Measurements from ENCODE around the gene ENTPD8. TPM values are rescaled to one million over a fixed set of nuclear protein-coding genes. Genes with fewer than 3 reads are reported as not detected.

Gene ENTPD8
- total RNA-seq, 3 donors from 2014 or later: 36.7 to 127 (median 74.8) TPM

DNA sequence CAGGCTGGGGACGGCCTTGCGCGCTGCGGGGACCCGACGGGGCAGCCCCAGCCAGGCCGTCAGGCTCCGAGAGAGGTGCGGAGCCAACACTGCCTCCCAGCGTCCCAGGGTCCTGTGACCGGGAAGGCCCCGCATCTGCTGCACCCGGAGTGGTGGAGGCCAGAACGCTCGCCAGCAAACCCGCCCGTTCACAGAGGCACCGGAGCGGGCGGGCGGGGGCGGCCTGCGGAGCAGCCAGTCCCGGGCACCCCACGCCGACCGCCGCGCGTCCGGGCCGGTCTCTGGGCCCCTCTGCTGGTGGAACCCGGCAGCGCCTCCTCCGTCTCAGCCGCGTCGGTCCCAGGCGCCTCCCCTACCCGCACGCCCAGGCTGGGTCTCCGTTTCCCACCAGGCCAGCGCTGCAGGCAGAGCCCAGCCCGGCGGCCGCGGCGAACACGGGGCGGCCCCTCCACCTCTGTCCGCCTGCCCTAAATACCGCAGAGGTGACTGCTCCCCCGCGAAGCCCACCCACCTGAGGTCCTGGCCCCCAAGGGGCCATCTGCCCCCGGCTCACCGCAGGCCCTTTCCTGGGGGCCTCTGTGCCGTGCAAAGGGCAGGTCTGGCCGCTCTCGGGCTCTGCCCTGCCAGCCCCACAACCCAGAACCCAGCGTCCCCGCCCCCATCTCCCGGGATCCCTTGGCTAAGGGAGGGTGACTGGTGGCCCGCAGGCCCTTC is 34.1 kb downstream of the ENTPD8 start:
- TF ChIP-seq, protein P1, sequence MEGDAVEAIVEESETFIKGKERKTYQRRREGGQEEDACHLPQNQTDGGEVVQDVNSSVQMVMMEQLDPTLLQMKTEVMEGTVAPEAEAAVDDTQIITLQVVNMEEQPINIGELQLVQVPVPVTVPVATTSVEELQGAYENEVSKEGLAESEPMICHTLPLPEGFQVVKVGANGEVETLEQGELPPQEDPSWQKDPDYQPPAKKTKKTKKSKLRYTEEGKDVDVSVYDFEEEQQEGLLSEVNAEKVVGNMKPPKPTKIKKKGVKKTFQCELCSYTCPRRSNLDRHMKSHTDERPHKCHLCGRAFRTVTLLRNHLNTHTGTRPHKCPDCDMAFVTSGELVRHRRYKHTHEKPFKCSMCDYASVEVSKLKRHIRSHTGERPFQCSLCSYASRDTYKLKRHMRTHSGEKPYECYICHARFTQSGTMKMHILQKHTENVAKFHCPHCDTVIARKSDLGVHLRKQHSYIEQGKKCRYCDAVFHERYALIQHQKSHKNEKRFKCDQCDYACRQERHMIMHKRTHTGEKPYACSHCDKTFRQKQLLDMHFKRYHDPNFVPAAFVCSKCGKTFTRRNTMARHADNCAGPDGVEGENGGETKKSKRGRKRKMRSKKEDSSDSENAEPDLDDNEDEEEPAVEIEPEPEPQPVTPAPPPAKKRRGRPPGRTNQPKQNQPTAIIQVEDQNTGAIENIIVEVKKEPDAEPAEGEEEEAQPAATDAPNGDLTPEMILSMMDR (IDR thresholded peaks at IDR 0.05): peak; percentile 89
- Histone ChIP-seq H3K9me3 (no peaks in the 10 kb centered on the region), H3K4me3 (no peak overlapping the region), H3K4me1 (ENCODE audit: low read depth) (peaks cover 26% of the 10 kb centered on the region), H3K36me3 (ENCODE audit: low read depth) (no peaks in the 10 kb centered on the region)
- peak; percentile 79 to 88 (median 79) for DNase-seq
- intact Hi-C loops (cut with DNase I, micrococcal nuclease): loop anchor here in 1 of 2 donors (5.0 kb wide), 1 partner anchor 115 kb away; no protein-coding TSS in a partner anchor
- ATAC-seq: peak; percentile 93

DNA sequence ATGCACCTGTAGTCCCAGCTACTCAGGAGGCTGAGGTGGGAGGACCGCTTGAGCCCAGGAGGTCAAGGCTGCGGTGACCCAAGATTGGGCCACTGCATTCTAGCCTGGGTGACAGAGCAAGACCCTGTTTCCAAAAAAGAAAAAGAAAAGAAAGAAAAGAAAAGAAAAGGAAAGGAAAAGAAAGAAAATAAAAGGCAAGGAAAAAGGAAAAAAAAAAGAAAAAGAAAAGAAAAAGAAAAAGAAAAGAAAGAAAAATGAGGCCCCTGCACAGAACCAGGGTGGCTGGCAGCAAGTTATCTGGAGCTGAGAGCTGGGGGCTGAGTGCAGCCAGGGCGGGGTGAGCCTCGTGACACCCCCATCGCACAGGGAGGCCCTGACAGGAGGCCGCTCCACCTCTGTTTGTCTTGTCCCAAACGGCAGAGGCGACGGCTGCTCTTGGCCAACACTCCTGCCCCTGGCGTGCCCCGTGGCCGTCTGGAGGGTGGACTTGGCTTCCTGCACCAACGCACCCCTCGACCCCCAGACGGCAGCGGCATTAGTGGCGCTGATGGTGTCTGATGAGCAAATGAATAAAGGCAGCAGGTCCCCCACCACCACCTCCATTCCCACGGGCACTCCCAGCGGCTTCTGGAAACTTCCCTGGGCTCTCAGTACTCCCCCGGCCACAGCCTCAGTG is 34.9 kb downstream of the ENTPD8 start:
- peak in 2 of 3 donors; percentile 67 to 69 for DNase-seq
- Histone ChIP-seq H3K4me1 (ENCODE audit: low read depth) (peaks cover 22% of the 10 kb centered on the region), H3K4me3 (no peak overlapping the region), H3K9me3 (no peaks in the 10 kb centered on the region), H3K36me3 (ENCODE audit: low read depth) (no peaks in the 10 kb centered on the region)
- ATAC-seq: peak; percentile 67
- intact Hi-C loops (cut with DNase I, micrococcal nuclease): loop anchor here in 1 of 2 donors (5.0 kb wide), 1 partner anchor 114 kb away; no protein-coding TSS in a partner anchor
- TF ChIP-seq, protein P1 (IDR thresholded peaks at IDR 0.05): no peak

DNA sequence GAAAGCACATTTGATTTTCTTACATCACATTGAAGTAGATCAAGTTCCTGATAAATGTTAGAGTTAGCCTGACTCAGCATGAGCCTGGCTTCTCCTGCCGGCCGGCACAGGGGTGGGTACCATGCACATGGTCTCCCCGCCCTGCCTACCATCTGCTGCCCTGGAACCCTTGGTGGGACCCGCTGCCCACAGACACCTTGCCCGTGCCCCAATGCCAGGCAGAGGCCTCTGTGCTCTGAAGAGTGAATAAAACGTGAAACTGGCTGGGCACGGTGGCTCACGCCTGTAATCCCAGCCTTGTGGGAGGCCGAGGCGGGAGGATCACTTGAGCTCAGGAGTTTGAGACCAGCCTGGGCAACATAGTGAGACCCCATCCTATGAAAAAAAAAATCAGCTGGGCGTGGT is 35.5 kb downstream of the ENTPD8 start:
- TF ChIP-seq, protein P1 (IDR thresholded peaks at IDR 0.05): no peak
- no peak for DNase-seq
- no peaks in the 10 kb centered on the region for H3K9me3 ChIP-seq
- no peaks in the 10 kb centered on the region for H3K36me3 ChIP-seq (ENCODE audit: low read depth)
- peaks cover 17% of the 10 kb centered on the region for H3K4me1 ChIP-seq (ENCODE audit: low read depth)
- ATAC-seq: no peak
- intact Hi-C loops (cut with DNase I, micrococcal nuclease): loop anchor here in 1 of 2 donors (5.0 kb wide), 1 partner anchor 113 kb away; no protein-coding TSS in a partner anchor
- no peak overlapping the region for H3K4me3 ChIP-seq

DNA sequence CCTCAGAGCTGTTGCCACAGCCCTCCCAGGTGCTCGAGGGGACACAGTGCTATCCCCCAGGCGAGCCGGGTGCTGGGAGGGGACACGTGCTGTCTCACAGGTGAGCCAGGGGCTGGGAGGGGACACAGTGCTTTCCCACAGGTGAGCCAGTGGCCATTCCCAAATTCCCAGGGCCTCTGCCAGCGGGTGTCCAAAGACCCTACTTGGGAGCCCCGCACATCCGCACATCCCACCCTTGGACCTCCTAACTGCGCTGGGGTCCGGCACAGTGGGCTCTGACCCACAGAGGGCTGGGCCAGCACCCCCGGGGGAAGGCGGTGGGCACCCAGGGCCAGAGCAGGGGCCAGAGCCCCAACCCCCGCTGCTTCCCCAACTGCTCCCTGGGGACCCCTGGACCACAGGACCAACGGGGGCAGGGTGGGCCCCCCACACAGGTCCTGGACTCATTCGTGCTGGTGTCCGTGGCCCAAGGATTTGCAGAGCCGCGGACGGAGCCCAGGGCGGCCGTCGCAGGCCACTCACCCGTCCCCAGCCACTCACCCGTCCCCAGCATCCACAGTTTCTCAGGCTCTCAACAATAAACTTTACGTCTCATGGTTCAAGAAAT is 36.1 kb downstream of the ENTPD8 start:
- intact Hi-C loops (cut with DNase I, micrococcal nuclease): loop anchor here in 1 of 2 donors (5.0 kb wide), 1 partner anchor 113 kb away; no protein-coding TSS in a partner anchor
- Histone ChIP-seq H3K9me3 (no peaks in the 10 kb centered on the region), H3K36me3 (ENCODE audit: low read depth) (no peaks in the 10 kb centered on the region), H3K4me3 (no peak overlapping the region), H3K4me1 (ENCODE audit: low read depth) (peaks cover 20% of the 10 kb centered on the region)
- no peak for ATAC-seq
- DNase-seq: peak in 1 of 3 donors; percentile 40
- TF ChIP-seq, protein P1 (IDR thresholded peaks at IDR 0.05): no peak

DNA sequence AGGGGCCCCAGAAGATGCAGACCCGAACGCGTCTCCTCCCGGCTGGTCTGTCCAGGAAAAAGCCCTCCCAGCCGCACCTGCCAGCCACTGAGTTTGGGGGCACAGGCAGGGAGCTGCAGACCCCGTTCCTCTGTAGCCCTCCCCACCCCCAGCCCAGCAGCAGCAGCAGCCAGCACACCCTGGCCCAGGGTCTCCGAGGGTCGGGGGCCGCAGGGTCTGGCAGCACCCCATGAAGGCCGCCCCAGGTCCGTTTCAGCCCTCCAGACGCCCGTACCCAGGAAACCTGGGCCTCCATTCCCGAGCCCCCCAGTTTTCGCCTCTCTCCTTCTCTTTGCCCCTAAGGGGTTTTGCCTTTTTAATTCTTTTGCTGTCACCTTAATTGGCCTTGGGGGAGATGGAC is 37.9 kb downstream of the ENTPD8 start:
- ATAC-seq (no peak), DNase-seq (peak in 1 of 3 donors; percentile 33)
- Histone ChIP-seq H3K4me1 (ENCODE audit: low read depth) (peaks cover 29% of the 10 kb centered on the region), H3K4me3 (no peak overlapping the region), H3K9me3 (no peaks in the 10 kb centered on the region), H3K36me3 (ENCODE audit: low read depth) (no peaks in the 10 kb centered on the region)
- intact Hi-C loops (cut with DNase I, micrococcal nuclease): no loop called here
- TF ChIP-seq, protein P1 (IDR thresholded peaks at IDR 0.05): no peak
